Neural cell (in vitro differentiated cells): ENCODE data around the gene PCDHB1. TPM values are rescaled to one million over a fixed set of nuclear protein-coding genes. Genes with fewer than 3 reads are reported as not detected.
"Not testable (repeated sequence)": the region's sequence is repeated elsewhere in the genome, so short reads cannot be mapped to it uniquely, and the experiment has no call there.

Source experiments
- H2AFZ ChIP-seq: fragments of 200-600, 300-800 bp; sonication (generic), shearing (Covaris generic); 2 replicates; pipeline ENCODE4 v1.6.0; 2014; ENCODE audit warnings: low read depth, mild to moderate bottlenecking, antibody characterized with exemption, low read length, moderate library complexity
- H3F3A ChIP-seq: fragments of 200-600 bp; shearing (Covaris generic); 2 replicates; pipeline ENCODE4 v1.6.1; 2016; ENCODE audit warnings: mild to moderate bottlenecking, moderate library complexity, mixed read lengths, antibody characterized with exemption, low read length; ENCODE audit not compliant: insufficient read depth, poor library complexity, severe bottlenecking
- H3K27ac ChIP-seq: fragments of 200-600, 300-800 bp; sonication (generic), shearing (Covaris generic); 2 replicates; pipeline ENCODE4 v1.5.1; 2014; ENCODE audit warnings: mild to moderate bottlenecking, low read length, moderate library complexity
- H3K27me3 ChIP-seq: fragments of 300-800, 200-600 bp; sonication (generic), shearing (Covaris generic); 2 replicates; pipeline ENCODE4 v1.6.0; 2014; ENCODE audit warnings: mild to moderate bottlenecking, low read depth, low read length, moderate library complexity; ENCODE audit not compliant: insufficient read depth
- H3K36me3 ChIP-seq: fragments of 300-800, 200-600 bp; sonication (generic), shearing (Covaris generic); 2 replicates; pipeline ENCODE4 v1.5.1; 2014; ENCODE audit warnings: mild to moderate bottlenecking, antibody characterized with exemption, low read length, moderate library complexity; ENCODE audit not compliant: insufficient read depth
- H3K4me2 ChIP-seq: fragments of 300-800, 200-600 bp; sonication (generic), shearing (Covaris generic); 2 replicates; pipeline ENCODE4 v1.6.0; 2014; ENCODE audit warnings: mild to moderate bottlenecking, low read length
- H3K4me3 ChIP-seq: fragments of 300-800, 200-600 bp; sonication (generic), shearing (Covaris generic); 2 replicates; pipeline ENCODE4 v1.5.1; 2014; ENCODE audit warnings: mild to moderate bottlenecking, low read length, moderate library complexity
- H3K79me2 ChIP-seq: fragments of 200-600 bp; shearing (Covaris generic); replicated peaks from 2 replicates; pipeline ENCODE4 v1.6.0; 2014; ENCODE audit warnings: mild to moderate bottlenecking, low read length, moderate library complexity; ENCODE audit not compliant: insufficient read depth
- H3K9ac ChIP-seq: fragments of 300-800, 200-600 bp; sonication (generic), shearing (Covaris generic); 2 replicates; pipeline ENCODE4 v1.6.1; 2016; ENCODE audit warnings: mild to moderate bottlenecking, low read length, mixed read lengths
- H3K9me2 ChIP-seq: fragments of 200-600 bp; shearing (Covaris generic); 2 replicates; pipeline ENCODE4 v1.6.1; 2016; ENCODE audit warnings: mild to moderate bottlenecking, low read length, mixed read lengths; ENCODE audit not compliant: insufficient read depth
- H3K9me3 ChIP-seq: fragments of 200-600, 300-800 bp; sonication (generic), shearing (Covaris generic); 2 replicates; pipeline ENCODE4 v1.6.1; 2016; ENCODE audit warnings: mild to moderate bottlenecking, mixed run types, low read length, moderate library complexity, mixed read lengths
- H4K20me1 ChIP-seq: fragments of 200-600 bp; shearing (Covaris generic); 2 replicates; pipeline ENCODE4 v1.6.1; 2016; ENCODE audit warnings: mild to moderate bottlenecking, mixed run types; ENCODE audit not compliant: insufficient read depth
- EP300 ChIP-seq: fragments of 450-650 bp; conservative IDR thresholded peaks from 2 replicates; pipeline ENCODE4 v1.6.1; 2014; ENCODE audit warnings: antibody characterized with exemption, mild to moderate bottlenecking, moderate library complexity; ENCODE audit not compliant: poor library complexity, severe bottlenecking
- EZH2 ChIP-seq: fragments of 200-600, 300-800 bp; shearing (Covaris generic), sonication (generic); IDR thresholded peaks from 2 replicates; pipeline ENCODE4 v1.6.1; 2014; ENCODE audit warnings: antibody characterized with exemption, low read length, borderline replicate concordance, mild to moderate bottlenecking; ENCODE audit not compliant: insufficient read depth, poor library complexity, severe bottlenecking
- MXI1 ChIP-seq: fragments of 450-650 bp; conservative IDR thresholded peaks from 2 replicates; pipeline ENCODE4 v1.6.1; 2014; ENCODE audit warnings: antibody characterized with exemption, mild to moderate bottlenecking; ENCODE audit not compliant: poor library complexity, severe bottlenecking
- POLR2AphosphoS5 ChIP-seq: IDR thresholded peaks from 2 replicates; pipeline ENCODE4 v1.6.1; 2012
- RAD21 ChIP-seq: fragments of 450-650 bp; conservative IDR thresholded peaks from 2 replicates; pipeline ENCODE4 v1.6.1; 2014; ENCODE audit warnings: antibody characterized with exemption, mild to moderate bottlenecking, moderate library complexity
- SMC3 ChIP-seq: fragments of 450-650 bp; conservative IDR thresholded peaks from 2 replicates; pipeline ENCODE4 v1.6.1; 2014; ENCODE audit warnings: antibody characterized with exemption, mild to moderate bottlenecking, moderate library complexity; ENCODE audit not compliant: poor library complexity
- TAF1 ChIP-seq: IDR thresholded peaks from 2 replicates; pipeline ENCODE4 v1.6.1; 2012; ENCODE audit warnings: low read depth
- polyA plus RNA-seq: library from polyadenylated mRNA; depleted of rRNA; stranded (reverse); fragments of >200 nt; gene quantifications from 2 replicates; pipeline ENCODE4 v1.2.3, GENCODE V29; 2014
- TF ChIP-seq, protein P1 (sequence below): IDR thresholded peaks from 2 replicates; pipeline ENCODE4 v1.6.1; 2012; ENCODE audit warnings: borderline replicate concordance
- TF ChIP-seq, protein P2 (sequence below): fragments of 450-650 bp; IDR thresholded peaks from 2 replicates; pipeline ENCODE4 v1.5.1; 2014; ENCODE audit warnings: antibody characterized with exemption, mild to moderate bottlenecking, moderate library complexity; ENCODE audit not compliant: poor library complexity, severe bottlenecking

The PCDHB1 gene
- polyA plus RNA-seq, 1 donor from 2014 or later = 0.10 TPM

DNA sequence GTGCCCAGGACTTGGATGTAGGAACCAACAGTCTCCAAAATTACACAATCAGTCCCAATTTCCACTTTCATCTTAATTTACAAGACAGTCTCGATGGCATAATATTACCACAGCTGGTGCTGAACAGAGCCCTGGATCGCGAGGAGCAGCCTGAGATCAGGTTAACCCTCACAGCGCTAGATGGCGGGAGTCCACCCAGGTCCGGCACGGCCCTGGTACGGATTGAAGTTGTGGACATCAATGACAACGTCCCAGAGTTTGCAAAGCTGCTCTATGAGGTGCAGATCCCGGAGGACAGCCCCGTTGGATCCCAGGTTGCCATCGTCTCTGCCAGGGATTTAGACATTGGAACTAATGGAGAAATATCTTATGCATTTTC, 44.1 kb downstream of the PCDHB1 start:
- H4K20me1 ChIP-seq = no peaks in the 10 kb centered on the region
- peak overlapping the region; percentile 35 for H2AFZ ChIP-seq
- TF ChIP-seq EZH2 (no peak), TAF1 (no peak), EP300 (no peak), SMC3 (no peak), MXI1 (no peak), POLR2AphosphoS5 (no peak), RAD21 (no peak)
- TF ChIP-seq, protein P1, sequence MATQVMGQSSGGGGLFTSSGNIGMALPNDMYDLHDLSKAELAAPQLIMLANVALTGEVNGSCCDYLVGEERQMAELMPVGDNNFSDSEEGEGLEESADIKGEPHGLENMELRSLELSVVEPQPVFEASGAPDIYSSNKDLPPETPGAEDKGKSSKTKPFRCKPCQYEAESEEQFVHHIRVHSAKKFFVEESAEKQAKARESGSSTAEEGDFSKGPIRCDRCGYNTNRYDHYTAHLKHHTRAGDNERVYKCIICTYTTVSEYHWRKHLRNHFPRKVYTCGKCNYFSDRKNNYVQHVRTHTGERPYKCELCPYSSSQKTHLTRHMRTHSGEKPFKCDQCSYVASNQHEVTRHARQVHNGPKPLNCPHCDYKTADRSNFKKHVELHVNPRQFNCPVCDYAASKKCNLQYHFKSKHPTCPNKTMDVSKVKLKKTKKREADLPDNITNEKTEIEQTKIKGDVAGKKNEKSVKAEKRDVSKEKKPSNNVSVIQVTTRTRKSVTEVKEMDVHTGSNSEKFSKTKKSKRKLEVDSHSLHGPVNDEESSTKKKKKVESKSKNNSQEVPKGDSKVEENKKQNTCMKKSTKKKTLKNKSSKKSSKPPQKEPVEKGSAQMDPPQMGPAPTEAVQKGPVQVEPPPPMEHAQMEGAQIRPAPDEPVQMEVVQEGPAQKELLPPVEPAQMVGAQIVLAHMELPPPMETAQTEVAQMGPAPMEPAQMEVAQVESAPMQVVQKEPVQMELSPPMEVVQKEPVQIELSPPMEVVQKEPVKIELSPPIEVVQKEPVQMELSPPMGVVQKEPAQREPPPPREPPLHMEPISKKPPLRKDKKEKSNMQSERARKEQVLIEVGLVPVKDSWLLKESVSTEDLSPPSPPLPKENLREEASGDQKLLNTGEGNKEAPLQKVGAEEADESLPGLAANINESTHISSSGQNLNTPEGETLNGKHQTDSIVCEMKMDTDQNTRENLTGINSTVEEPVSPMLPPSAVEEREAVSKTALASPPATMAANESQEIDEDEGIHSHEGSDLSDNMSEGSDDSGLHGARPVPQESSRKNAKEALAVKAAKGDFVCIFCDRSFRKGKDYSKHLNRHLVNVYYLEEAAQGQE = no peak
- TF ChIP-seq, protein P2, sequence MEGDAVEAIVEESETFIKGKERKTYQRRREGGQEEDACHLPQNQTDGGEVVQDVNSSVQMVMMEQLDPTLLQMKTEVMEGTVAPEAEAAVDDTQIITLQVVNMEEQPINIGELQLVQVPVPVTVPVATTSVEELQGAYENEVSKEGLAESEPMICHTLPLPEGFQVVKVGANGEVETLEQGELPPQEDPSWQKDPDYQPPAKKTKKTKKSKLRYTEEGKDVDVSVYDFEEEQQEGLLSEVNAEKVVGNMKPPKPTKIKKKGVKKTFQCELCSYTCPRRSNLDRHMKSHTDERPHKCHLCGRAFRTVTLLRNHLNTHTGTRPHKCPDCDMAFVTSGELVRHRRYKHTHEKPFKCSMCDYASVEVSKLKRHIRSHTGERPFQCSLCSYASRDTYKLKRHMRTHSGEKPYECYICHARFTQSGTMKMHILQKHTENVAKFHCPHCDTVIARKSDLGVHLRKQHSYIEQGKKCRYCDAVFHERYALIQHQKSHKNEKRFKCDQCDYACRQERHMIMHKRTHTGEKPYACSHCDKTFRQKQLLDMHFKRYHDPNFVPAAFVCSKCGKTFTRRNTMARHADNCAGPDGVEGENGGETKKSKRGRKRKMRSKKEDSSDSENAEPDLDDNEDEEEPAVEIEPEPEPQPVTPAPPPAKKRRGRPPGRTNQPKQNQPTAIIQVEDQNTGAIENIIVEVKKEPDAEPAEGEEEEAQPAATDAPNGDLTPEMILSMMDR = no peak
- peaks cover 22% of the 10 kb centered on the region for H3K36me3 ChIP-seq
- H3K9ac ChIP-seq = peak overlapping the region; percentile 92
- H3K27me3 ChIP-seq = no peaks in the 10 kb centered on the region
- peaks cover 22% of the 10 kb centered on the region for H3K9me3 ChIP-seq
- peak overlapping the region; percentile 97 for H3K27ac ChIP-seq
- H3F3A ChIP-seq = peaks cover 4% of the 10 kb centered on the region
- H3K9me2 ChIP-seq = no peaks in the 10 kb centered on the region
- H3K4me2 ChIP-seq = peak overlapping the region; percentile 56
- peaks cover 44% of the 10 kb centered on the region for H3K79me2 ChIP-seq
- H3K4me3 ChIP-seq = peak overlapping the region; percentile 74

DNA sequence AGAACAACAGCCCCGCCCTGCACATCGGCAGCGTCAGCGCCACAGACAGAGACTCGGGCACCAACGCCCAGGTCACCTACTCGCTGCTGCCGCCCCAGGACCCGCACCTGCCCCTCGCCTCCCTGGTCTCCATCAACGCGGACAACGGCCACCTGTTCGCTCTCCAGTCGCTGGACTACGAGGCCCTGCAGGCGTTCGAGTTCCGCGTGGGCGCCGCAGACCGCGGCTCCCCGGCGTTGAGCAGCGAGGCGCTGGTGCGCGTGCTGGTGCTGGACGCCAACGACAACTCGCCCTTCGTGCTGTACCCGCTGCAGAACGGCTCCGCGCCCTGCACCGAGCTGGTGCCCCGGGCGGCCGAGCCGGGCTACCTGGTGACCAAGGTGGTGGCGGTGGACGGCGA, 45.0 kb downstream of the PCDHB1 start:
- H3F3A ChIP-seq, H2AFZ ChIP-seq, H3K9me2 ChIP-seq, H3K9ac ChIP-seq, H3K27ac ChIP-seq, H3K27me3 ChIP-seq, H4K20me1 ChIP-seq, H3K4me2 ChIP-seq: not testable (repeated sequence)
- H3K4me3 ChIP-seq = peak overlapping the region; percentile 74
- peaks cover 52% of the 10 kb centered on the region for H3K79me2 ChIP-seq
- peaks cover 32% of the 10 kb centered on the region for H3K9me3 ChIP-seq
- peaks cover 31% of the 10 kb centered on the region for H3K36me3 ChIP-seq

DNA sequence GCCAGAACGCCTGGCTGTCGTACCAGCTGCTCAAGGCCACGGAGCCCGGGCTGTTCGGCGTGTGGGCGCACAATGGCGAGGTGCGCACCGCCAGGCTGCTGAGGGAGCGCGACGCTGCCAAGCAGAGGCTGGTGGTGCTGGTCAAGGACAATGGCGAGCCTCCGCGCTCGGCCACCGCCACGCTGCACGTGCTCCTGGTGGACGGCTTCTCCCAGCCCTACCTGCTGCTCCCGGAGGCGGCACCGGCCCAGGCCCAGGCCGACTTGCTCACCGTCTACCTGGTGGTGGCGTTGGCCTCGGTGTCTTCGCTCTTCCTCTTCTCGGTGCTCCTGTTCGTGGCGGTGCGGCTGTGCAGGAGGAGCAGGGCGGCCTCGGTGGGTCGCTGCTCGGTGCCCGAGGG, 45.4 kb downstream of the PCDHB1 start:
- Histone ChIP-seq H3K9me3 (peaks cover 36% of the 10 kb centered on the region), H3K79me2 (peaks cover 55% of the 10 kb centered on the region), H3K36me3 (peaks cover 35% of the 10 kb centered on the region)
- not testable (repeated sequence) for H3K4me3 ChIP-seq, H3K4me2 ChIP-seq, H3K27ac ChIP-seq, H3K9me2 ChIP-seq, H3K9ac ChIP-seq, H2AFZ ChIP-seq, H3F3A ChIP-seq, H3K27me3 ChIP-seq, H4K20me1 ChIP-seq
